ENCODE data around the gene TIE1. TPM values are rescaled to one million over a fixed set of nuclear protein-coding genes. Genes with fewer than 3 reads are reported as not detected.

Gene TIE1
- total and polyA plus RNA-seq, 2 of the 13 experiments (the other 11 are each of a cell fraction or from before 2014, with no cell fraction given): 0.58 to 0.84 TPM

DNA sequence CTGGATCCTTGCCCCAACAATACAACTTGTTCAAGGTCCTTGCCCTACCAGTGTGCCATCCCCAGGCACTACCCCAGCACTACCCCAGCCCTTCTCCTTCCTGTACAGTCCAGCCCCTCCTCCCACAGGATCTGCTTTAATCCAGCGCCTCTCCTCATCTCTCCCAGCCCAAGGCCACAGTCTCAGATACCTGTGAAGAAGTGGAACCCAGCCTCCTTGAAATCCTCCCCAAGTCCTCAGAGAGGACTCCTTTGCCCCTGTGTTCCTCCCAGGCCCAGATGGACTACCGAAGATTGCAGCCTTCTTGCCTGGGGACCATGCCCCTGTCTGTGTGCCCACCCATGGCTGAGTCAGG lies 51.5 kb downstream of the TIE1 start (continued):
- no peak for TF ChIP-seq ZNF513 (CRISPR knock-in tag; conservative IDR thresholded peaks at IDR 0.05)
- TF ChIP-seq ZNF839 (CRISPR knock-in tag; IDR thresholded peaks at IDR 0.05; ENCODE audit: borderline replicate concordance): no peak
- TF ChIP-seq RBFOX2 (IDR thresholded peaks at IDR 0.05; ENCODE audit: low read depth, low read length): no peak
- no peak for TF ChIP-seq MAFF (IDR thresholded peaks at IDR 0.05; ENCODE audit: low read depth, low read length)
- TF ChIP-seq NFYC (CRISPR knock-in tag; IDR thresholded peaks at IDR 0.05): no peak

GRCh38 chr1:43352881-43353280 lies 52.1 kb downstream of the TIE1 start:
- intact Hi-C loops (cut with micrococcal nuclease; ENCODE audit: unreplicated experiment): no loop called here
- TF ChIP-seq ZNF615 (CRISPR knock-in tag; IDR thresholded peaks at IDR 0.05; ENCODE audit: borderline replicate concordance) (no peak), PITX1 (CRISPR knock-in tag; IDR thresholded peaks at IDR 0.05) (no peak), JUN (CRISPR knock-in tag; IDR thresholded peaks at IDR 0.05) (no peak), FOSL1 (CRISPR knock-in tag; IDR thresholded peaks at IDR 0.05; ENCODE audit: borderline replicate concordance) (no peak), IRF1 (CRISPR knock-in tag; IDR thresholded peaks at IDR 0.05; ENCODE audit: low read depth) (no peak), ZZZ3 (CRISPR knock-in tag; IDR thresholded peaks at IDR 0.05; ENCODE audit: borderline replicate concordance) (no peak), ZNF503 (CRISPR knock-in tag; IDR thresholded peaks at IDR 0.05) (no peak), ZNF569 (CRISPR knock-in tag; IDR thresholded peaks at IDR 0.05; ENCODE audit: borderline replicate concordance) (no peak)
- TF ChIP-seq, protein P1, sequence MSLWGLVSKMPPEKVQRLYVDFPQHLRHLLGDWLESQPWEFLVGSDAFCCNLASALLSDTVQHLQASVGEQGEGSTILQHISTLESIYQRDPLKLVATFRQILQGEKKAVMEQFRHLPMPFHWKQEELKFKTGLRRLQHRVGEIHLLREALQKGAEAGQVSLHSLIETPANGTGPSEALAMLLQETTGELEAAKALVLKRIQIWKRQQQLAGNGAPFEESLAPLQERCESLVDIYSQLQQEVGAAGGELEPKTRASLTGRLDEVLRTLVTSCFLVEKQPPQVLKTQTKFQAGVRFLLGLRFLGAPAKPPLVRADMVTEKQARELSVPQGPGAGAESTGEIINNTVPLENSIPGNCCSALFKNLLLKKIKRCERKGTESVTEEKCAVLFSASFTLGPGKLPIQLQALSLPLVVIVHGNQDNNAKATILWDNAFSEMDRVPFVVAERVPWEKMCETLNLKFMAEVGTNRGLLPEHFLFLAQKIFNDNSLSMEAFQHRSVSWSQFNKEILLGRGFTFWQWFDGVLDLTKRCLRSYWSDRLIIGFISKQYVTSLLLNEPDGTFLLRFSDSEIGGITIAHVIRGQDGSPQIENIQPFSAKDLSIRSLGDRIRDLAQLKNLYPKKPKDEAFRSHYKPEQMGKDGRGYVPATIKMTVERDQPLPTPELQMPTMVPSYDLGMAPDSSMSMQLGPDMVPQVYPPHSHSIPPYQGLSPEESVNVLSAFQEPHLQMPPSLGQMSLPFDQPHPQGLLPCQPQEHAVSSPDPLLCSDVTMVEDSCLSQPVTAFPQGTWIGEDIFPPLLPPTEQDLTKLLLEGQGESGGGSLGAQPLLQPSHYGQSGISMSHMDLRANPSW (CRISPR knock-in tag; IDR thresholded peaks at IDR 0.05; ENCODE audit: borderline replicate concordance): no peak

More at GRCh38 chr1:43352881-43353280, 52.1 kb downstream of the TIE1 start:
- 70% methylated on average over 3 of the region's 3 CpGs for WGBS (ENCODE audit: low lambda C conversion rate)
- FAIRE-seq (no peak), DNase-seq (ENCODE audit: low spot score) (no peak), ATAC-seq (no peak)
- H3K36me3 ChIP-seq (replicated peaks in 1 of 2; ENCODE audit: control insufficient read depth in 1 of 2, insufficient read depth in 2 of 2, low read length in 2 of 2): no peaks in the 10 kb centered on the region
- POLR2A ChIA-PET: interaction anchor here (1.3 kb wide), 1 partner anchor 38 kb away, joined by 4 read pairs; no protein-coding TSS in a partner anchor
- H2AFZ ChIP-seq (ENCODE audit: low read length): no peak overlapping the region
- H3K4me3 ChIP-seq (replicated peaks in 1 of 3; ENCODE audit: insufficient read depth in 1 of 3, low read depth in 2 of 3, low read length in 3 of 3): no peak overlapping the region
- H4K20me1 ChIP-seq (ENCODE audit: insufficient read depth, low read length): no peaks in the 10 kb centered on the region
- no peaks in the 10 kb centered on the region for H3K9me3 ChIP-seq (ENCODE audit: low read length)
- no peaks in the 10 kb centered on the region for H3K79me2 ChIP-seq (ENCODE audit: insufficient read depth, low read length)
- CTCF ChIA-PET (ENCODE audit: low intra/inter-chr PET ratio, low total read pairs): no interaction called here
- peaks cover 56% of the 10 kb centered on the region for H3K4me1 ChIP-seq (ENCODE audit: insufficient read depth, low read length)
- H3K27me3 ChIP-seq (ENCODE audit: control insufficient read depth in 1 of 2, insufficient read depth in 2 of 2, low read length in 2 of 2): no peaks in the 10 kb centered on the region; a peak in 1 of 5 replicates
- H3K4me2 ChIP-seq (ENCODE audit: low read depth, low read length): no peak overlapping the region
- BruUV-seq (replicated peaks): no TSS peak
- H3K27ac ChIP-seq (ENCODE audit: extremely low read length, insufficient read depth, low read length): no peak overlapping the region
- in situ Hi-C loops (cut with HindIII; ENCODE audit: extremely low pct_ligation_motif_present, low pct_unique_long_range_greater_than_20kb): no loop called here
- H3K9ac ChIP-seq (ENCODE audit: insufficient read depth, low read depth, low read length): no peak overlapping the region

Measured in HepG2 (cell line).